ENCODE data around the gene QRICH2.

Gene QRICH2

DNA sequence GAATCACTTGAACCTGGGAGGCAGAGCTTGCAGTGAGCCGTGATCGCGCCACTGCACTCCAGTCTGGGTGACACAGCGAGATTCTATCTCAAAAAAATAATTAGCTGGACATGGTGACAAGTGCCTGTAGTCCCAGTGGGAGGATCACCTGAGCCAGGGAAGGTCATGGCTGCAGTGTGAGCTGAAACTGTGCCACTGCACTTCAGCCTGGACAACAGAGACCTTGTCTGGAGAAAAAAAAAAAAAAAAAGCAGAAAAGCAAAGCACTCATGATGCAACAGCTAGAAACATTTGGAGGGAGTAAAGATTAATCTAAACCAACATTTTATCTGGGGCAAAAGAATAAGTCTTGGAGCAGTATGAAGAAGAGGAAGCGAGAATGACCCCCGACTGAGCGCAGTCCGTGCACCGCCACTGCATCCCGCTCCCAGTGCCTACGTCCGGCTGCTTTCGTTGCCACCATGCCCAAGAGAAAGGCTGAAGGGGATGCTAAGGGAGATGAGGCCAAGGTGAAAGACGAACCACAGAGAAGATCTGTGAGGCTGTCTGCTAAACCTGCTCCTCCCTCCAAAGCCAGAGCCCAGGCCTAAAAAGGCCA, 37.4 kb upstream of the QRICH2 start:
- Histone ChIP-seq H3K4me3 (ENCODE audit: low read length in 2 of 2) (no peak overlapping the region), H3K27ac (ENCODE audit: low read length) (no peak overlapping the region), H3K9me3 (ENCODE audit: control insufficient read depth in 2 of 2, low read length in 2 of 2) (no peaks in the 10 kb centered on the region), H3K4me1 (ENCODE audit: control insufficient read depth, insufficient read depth, low read length) (no peaks in the 10 kb centered on the region), H3K36me3 (ENCODE audit: control insufficient read depth in 2 of 2, insufficient read depth in 2 of 2, low read length in 2 of 2) (peaks cover 10 to 23% of the 10 kb centered on the region in 2 donors), H3K9ac (ENCODE audit: low read length in 2 of 2) (no peak overlapping the region), H3K27me3 (ENCODE audit: control insufficient read depth in 1 of 2, insufficient read depth in 2 of 2, low read length in 2 of 2) (no peaks in the 10 kb centered on the region)

DNA sequence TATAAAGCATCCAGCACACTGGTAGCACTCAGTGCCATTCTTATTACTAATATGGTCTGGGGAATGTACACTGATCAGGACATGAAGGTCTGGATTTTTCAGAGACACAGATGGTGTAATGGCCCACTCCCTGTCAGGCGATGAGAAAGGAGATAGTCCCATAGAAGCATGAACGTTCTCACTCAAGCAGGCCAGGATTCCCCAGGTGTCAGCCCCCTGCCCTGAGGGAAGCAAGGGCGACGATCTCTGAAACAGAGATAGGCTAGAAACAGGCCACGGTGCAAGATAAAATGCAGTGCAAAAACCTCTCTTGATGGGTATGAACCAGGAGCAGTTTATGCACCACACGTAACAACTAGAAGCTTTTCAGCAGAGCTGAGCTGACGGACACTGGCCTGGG, 35.0 kb upstream of the QRICH2 start:
- no peak overlapping the region for H3K27ac ChIP-seq (ENCODE audit: low read length)
- H3K9me3 ChIP-seq (ENCODE audit: control insufficient read depth in 2 of 2, low read length in 2 of 2): no peaks in the 10 kb centered on the region
- H3K36me3 ChIP-seq (ENCODE audit: control insufficient read depth in 2 of 2, insufficient read depth in 2 of 2, low read length in 2 of 2): peaks cover 10 to 23% of the 10 kb centered on the region in 2 donors
- H3K9ac ChIP-seq (ENCODE audit: low read length in 2 of 2): no peak overlapping the region
- no peaks in the 10 kb centered on the region for H3K4me1 ChIP-seq (ENCODE audit: control insufficient read depth, insufficient read depth, low read length)
- no peak overlapping the region for H3K4me3 ChIP-seq (ENCODE audit: low read length in 2 of 2)
- H3K27me3 ChIP-seq (ENCODE audit: control insufficient read depth in 1 of 2, insufficient read depth in 2 of 2, low read length in 2 of 2): no peaks in the 10 kb centered on the region

DNA sequence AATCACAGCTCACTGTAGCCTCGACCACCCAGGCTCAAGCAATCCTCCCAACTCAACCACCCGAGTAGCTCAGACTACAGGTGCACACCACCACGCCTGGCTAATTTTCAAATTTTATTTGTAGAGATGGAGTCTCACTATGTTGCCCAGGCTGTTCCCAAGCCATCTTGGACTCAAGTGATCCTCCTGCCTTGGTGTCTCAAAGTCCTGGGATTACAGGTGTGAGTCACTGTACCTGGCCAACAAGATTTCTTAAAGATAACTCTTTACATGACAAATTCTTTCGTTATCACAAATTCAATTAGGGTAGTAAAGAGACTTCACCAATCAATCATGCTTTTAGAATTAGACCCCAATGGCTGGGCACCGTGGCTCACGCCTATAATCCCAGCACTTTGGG, 33.2 kb upstream of the QRICH2 start:
- H3K27ac ChIP-seq (ENCODE audit: low read length): no peak overlapping the region
- no peaks in the 10 kb centered on the region for H3K9me3 ChIP-seq (ENCODE audit: control insufficient read depth in 2 of 2, low read length in 2 of 2)
- no peak overlapping the region for H3K9ac ChIP-seq (ENCODE audit: low read length in 2 of 2)
- no peaks in the 10 kb centered on the region for H3K4me1 ChIP-seq (ENCODE audit: control insufficient read depth, insufficient read depth, low read length)
- no peaks in the 10 kb centered on the region for H3K27me3 ChIP-seq (ENCODE audit: control insufficient read depth in 1 of 2, insufficient read depth in 2 of 2, low read length in 2 of 2)
- no peak overlapping the region for H3K4me3 ChIP-seq (ENCODE audit: low read length in 2 of 2)
- H3K36me3 ChIP-seq (ENCODE audit: control insufficient read depth in 2 of 2, insufficient read depth in 2 of 2, low read length in 2 of 2): peaks cover 5 to 21% of the 10 kb centered on the region in 2 donors

DNA sequence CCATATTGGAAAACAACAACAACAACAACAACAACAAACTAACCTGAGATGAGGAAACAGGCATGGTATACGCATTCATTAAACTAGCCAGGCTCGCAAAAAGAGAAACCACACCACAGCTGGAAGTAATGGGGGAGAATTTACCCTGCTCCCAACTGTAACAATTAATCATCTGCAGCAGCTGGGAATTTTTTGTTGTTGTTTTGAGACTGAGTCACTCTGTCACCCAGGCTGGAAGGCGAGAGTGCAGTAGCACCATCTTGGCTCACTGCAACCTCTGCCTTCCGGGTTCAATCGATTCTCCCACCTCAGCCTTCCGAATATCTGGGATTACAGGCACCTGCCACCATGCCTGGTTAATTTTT, 29.3 kb upstream of the QRICH2 start:
- H3K27me3 ChIP-seq (ENCODE audit: control insufficient read depth in 1 of 2, insufficient read depth in 2 of 2, low read length in 2 of 2): no peaks in the 10 kb centered on the region
- H3K36me3 ChIP-seq (ENCODE audit: control insufficient read depth in 2 of 2, insufficient read depth in 2 of 2, low read length in 2 of 2): peaks cover 4 to 9% of the 10 kb centered on the region in 2 donors
- no peak overlapping the region for H3K4me3 ChIP-seq (ENCODE audit: low read length in 2 of 2)
- H3K9me3 ChIP-seq (ENCODE audit: control insufficient read depth in 2 of 2, low read length in 2 of 2): no peaks in the 10 kb centered on the region
- no peak overlapping the region for H3K27ac ChIP-seq (ENCODE audit: low read length)
- no peak overlapping the region for H3K9ac ChIP-seq (ENCODE audit: low read length in 2 of 2)
- no peaks in the 10 kb centered on the region for H3K4me1 ChIP-seq (ENCODE audit: control insufficient read depth, insufficient read depth, low read length)

DNA sequence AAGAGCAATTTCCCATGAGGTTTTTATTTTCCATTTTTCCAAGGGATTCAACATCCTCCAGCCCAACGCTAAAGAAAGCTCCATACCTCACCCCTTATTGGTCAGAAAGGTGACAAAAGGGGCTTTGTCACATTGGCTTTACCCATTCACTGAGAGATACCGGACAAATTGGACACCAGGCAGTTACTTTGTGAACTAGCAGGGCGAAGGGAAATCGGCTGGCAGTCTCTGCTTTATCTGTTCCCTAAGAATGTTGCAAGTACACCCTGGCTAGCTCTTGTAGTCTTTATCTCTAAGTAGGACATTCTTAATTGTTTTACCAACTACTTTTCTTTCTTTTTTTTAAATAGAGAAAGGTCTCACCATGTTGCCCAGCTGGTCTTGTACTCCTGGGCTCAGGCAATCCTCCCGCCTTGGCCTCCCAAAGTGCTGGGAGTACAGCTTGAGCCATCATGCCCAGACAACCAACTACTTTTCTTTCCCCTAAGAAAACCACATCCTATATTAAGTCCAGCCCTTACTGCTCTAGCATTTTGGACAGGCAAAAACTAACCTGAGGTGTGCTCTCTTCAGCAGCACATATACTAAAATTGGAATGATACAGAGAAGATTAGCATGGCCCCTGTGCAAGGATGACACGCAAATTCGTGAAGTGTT, 28.8 kb upstream of the QRICH2 start:
- no peak overlapping the region for H3K4me3 ChIP-seq (ENCODE audit: low read length in 2 of 2)
- no peak overlapping the region for H3K9ac ChIP-seq (ENCODE audit: low read length in 2 of 2)
- H3K27ac ChIP-seq (ENCODE audit: low read length): no peak overlapping the region
- no peaks in the 10 kb centered on the region for H3K27me3 ChIP-seq (ENCODE audit: control insufficient read depth in 1 of 2, insufficient read depth in 2 of 2, low read length in 2 of 2)
- H3K4me1 ChIP-seq (ENCODE audit: control insufficient read depth, insufficient read depth, low read length): no peaks in the 10 kb centered on the region
- peaks cover 3 to 9% of the 10 kb centered on the region in 2 donors for H3K36me3 ChIP-seq (ENCODE audit: control insufficient read depth in 2 of 2, insufficient read depth in 2 of 2, low read length in 2 of 2)
- no peaks in the 10 kb centered on the region for H3K9me3 ChIP-seq (ENCODE audit: control insufficient read depth in 2 of 2, low read length in 2 of 2)

DNA sequence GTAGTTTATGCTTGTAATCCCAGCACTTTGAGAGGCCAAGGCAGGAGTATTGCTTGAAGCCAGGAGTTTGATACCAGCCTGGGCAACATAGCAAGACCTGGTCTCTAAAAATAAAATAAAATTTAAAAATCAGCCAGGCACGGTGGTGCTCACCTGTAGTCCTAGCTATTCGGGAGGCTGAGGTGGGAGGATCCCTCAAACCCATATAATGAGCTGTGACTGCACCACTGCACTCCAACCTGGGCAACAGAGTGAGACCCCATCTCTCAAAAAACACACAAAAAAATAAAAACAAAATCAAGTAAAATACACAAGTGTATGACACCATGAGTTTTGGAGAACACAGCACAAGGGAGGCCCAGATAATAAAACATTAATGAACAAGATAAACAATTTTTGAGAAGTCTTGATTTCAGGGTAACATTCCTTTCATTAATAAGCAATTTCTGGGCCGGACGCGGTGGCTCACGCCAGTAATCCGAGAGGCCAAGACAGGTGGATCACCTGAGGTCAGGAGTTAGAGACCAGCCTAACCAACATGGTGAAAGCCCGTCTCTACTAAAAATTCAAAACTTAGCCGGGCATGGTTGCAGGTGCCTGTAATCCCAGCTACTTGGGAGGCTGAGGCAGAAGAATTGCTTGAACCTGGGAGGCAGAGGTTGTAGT, 27.8 kb upstream of the QRICH2 start:
- H3K4me3 ChIP-seq (ENCODE audit: low read length in 2 of 2): no peak overlapping the region
- no peaks in the 10 kb centered on the region for H3K9me3 ChIP-seq (ENCODE audit: control insufficient read depth in 2 of 2, low read length in 2 of 2)
- H3K9ac ChIP-seq (ENCODE audit: low read length in 2 of 2): no peak overlapping the region
- no peaks in the 10 kb centered on the region for H3K4me1 ChIP-seq (ENCODE audit: control insufficient read depth, insufficient read depth, low read length)
- H3K36me3 ChIP-seq (ENCODE audit: control insufficient read depth in 2 of 2, insufficient read depth in 2 of 2, low read length in 2 of 2): peaks cover 6 to 9% of the 10 kb centered on the region in 2 donors
- H3K27me3 ChIP-seq (ENCODE audit: control insufficient read depth in 1 of 2, insufficient read depth in 2 of 2, low read length in 2 of 2): no peaks in the 10 kb centered on the region
- H3K27ac ChIP-seq (ENCODE audit: low read length): no peak overlapping the region

DNA sequence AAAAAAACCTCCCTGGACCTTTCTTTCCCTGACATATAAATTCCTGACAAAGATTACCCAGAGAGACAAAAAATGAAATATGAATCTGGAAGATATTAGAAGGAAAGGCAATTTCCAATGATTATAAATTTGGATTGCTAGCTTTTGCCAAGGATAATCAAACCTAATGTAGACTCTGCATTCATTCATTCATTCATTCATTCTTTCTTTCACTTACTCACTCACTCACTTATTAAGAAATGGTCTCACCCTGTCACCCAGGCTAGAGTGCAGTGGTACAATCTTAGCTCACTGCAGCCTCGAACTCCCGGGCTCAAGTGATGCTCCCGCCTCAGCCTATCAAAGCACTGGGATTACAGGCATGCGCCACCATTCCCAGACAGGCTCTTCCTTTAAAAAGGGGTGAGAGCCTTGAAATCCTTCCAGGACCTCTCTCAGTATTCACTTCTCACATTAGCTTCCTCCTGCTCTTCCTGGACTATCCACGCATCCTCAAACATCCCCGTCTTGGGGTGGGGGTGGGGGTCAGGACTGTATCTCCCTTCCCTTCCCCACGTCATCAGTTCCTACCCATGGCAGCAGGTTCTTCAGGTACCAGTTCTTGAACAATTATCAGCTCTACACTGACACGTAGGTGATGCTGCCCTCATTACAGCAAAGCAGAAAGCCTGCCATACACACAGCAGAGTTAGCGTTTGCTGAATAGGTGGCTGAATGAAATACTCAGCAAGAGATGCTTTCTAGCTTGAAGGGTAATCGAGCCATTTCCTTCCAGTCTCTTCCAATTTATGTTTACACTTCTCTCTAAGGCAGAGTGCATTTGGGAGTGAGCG, 25.8 kb upstream of the QRICH2 start:
- no peak overlapping the region for H3K9ac ChIP-seq (ENCODE audit: low read length in 2 of 2)
- H3K27me3 ChIP-seq (ENCODE audit: control insufficient read depth in 1 of 2, insufficient read depth in 2 of 2, low read length in 2 of 2): no peaks in the 10 kb centered on the region

DNA sequence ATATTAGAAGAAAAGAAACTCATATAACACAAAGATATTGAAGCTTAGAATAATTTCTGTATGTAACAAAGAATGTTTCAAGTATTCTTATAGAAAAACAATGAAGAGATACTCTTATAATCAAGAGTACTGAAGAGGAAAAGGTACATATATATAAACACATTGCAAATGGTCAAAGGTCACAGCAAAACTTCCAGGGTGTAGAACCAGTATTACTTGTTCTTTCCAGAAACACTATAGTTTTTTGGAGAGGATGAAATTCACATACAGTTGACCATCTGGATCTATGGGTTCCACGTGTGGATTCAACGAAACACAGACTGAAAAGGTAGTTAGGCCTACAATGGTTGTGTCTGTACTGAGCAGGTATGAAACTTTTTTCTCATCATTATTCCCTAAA, 23.0 kb upstream of the QRICH2 start:
- Histone ChIP-seq H3K27me3 (ENCODE audit: control insufficient read depth in 1 of 2, insufficient read depth in 2 of 2, low read length in 2 of 2) (no peaks in the 10 kb centered on the region), H3K36me3 (ENCODE audit: control insufficient read depth in 2 of 2, insufficient read depth in 2 of 2, low read length in 2 of 2) (peaks cover 23% of the 10 kb centered on the region in 2 donors), H3K27ac (ENCODE audit: low read length) (no peak overlapping the region), H3K4me3 (ENCODE audit: low read length in 2 of 2) (no peak overlapping the region), H3K4me1 (ENCODE audit: control insufficient read depth, insufficient read depth, low read length) (no peaks in the 10 kb centered on the region), H3K9ac (ENCODE audit: low read length in 2 of 2) (no peak overlapping the region), H3K9me3 (ENCODE audit: control insufficient read depth in 2 of 2, low read length in 2 of 2) (no peaks in the 10 kb centered on the region)

More for the DNA sequence above, 25.8 kb upstream of the QRICH2 start:
- Histone ChIP-seq H3K4me3 (ENCODE audit: low read length in 2 of 2) (no peak overlapping the region), H3K9me3 (ENCODE audit: control insufficient read depth in 2 of 2, low read length in 2 of 2) (no peaks in the 10 kb centered on the region), H3K27ac (ENCODE audit: low read length) (no peak overlapping the region), H3K4me1 (ENCODE audit: control insufficient read depth, insufficient read depth, low read length) (no peaks in the 10 kb centered on the region), H3K36me3 (ENCODE audit: control insufficient read depth in 2 of 2, insufficient read depth in 2 of 2, low read length in 2 of 2) (peaks cover 15 to 16% of the 10 kb centered on the region in 2 donors)

DNA sequence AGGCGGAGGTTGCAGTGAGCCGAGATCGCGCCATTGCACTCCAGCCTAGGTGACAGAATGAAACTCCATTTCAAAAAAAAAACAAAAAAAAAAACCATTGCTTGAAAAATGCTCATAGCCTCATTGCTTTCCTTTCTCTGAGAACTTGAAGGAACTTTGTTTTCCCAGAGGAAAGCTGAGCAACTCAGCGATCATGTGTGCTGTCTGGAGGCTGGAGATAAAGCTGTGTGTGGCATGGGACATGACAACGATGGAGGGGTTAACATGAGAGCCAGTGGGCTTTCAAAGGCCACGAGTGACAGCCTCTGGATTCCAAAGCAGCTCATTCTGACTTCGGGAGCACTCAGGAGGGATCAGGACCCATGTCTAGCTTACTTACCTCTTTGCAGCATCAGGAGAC, 21.6 kb upstream of the QRICH2 start:
- H3K4me3 ChIP-seq (ENCODE audit: low read length in 2 of 2): no peak overlapping the region
- H3K9me3 ChIP-seq (ENCODE audit: control insufficient read depth in 2 of 2, low read length in 2 of 2): no peaks in the 10 kb centered on the region
- peaks cover 23% of the 10 kb centered on the region in 2 donors for H3K36me3 ChIP-seq (ENCODE audit: control insufficient read depth in 2 of 2, insufficient read depth in 2 of 2, low read length in 2 of 2)
- no peak overlapping the region for H3K27ac ChIP-seq (ENCODE audit: low read length)
- no peaks in the 10 kb centered on the region for H3K4me1 ChIP-seq (ENCODE audit: control insufficient read depth, insufficient read depth, low read length)
- no peak overlapping the region for H3K9ac ChIP-seq (ENCODE audit: low read length in 2 of 2)
- no peaks in the 10 kb centered on the region for H3K27me3 ChIP-seq (ENCODE audit: control insufficient read depth in 1 of 2, insufficient read depth in 2 of 2, low read length in 2 of 2)

DNA sequence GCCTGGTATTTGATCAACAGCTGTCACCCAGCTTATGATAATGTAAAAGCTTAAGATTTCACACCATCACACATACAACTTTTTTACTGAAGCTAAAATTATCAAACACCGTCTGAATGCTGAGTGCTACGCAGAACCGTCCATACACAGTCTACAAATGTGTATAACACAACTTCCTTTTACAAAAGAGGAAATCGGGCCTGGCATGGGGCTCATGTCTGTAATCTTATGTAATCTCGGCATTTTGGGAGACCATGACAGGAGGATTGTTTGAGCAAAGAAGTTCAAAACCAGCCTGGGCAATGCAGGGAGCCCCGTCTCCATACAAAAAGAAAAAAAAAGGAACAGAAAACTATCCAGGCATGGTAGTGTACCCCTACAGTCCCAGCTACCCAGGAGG, 19.6 kb upstream of the QRICH2 start:
- H3K9me3 ChIP-seq (ENCODE audit: control insufficient read depth in 2 of 2, low read length in 2 of 2): no peaks in the 10 kb centered on the region
- H3K4me3 ChIP-seq (ENCODE audit: low read length in 2 of 2): no peak overlapping the region
- no peaks in the 10 kb centered on the region for H3K27me3 ChIP-seq (ENCODE audit: control insufficient read depth in 1 of 2, insufficient read depth in 2 of 2, low read length in 2 of 2)
- H3K27ac ChIP-seq (ENCODE audit: low read length): no peak overlapping the region
- no peaks in the 10 kb centered on the region for H3K4me1 ChIP-seq (ENCODE audit: control insufficient read depth, insufficient read depth, low read length)
- no peak overlapping the region for H3K9ac ChIP-seq (ENCODE audit: low read length in 2 of 2)
- H3K36me3 ChIP-seq (ENCODE audit: control insufficient read depth in 2 of 2, insufficient read depth in 2 of 2, low read length in 2 of 2): peaks cover 23 to 26% of the 10 kb centered on the region in 2 donors
